Endothelial cell of umbilical vein (primary cell): ENCODE data around the gene CHN1. TPM values are rescaled to one million over a fixed set of nuclear protein-coding genes. Genes with fewer than 3 reads are reported as not detected.

Experiments used
- BruUV-seq: library from RNA; stranded (reverse); fragments of 400-500 nt; replicated peaks from 2 replicates; lab custom pipeline; 2021; lab: Mats Ljungman, UMichigan
- CTCF ChIA-PET: fragments of 300-600, 350-600 bp; sonication (Branson Sonifier 250); formaldehyde crosslinking; loops from one replicate; lab custom pipeline; 2021; ENCODE audit warnings: antibody characterized with exemption, inconsistent platforms; lab: Charles Lee
- POLR2A ChIA-PET: fragments of 300-600, 350-600 bp; sonication (Branson Sonifier 250); formaldehyde crosslinking; loops from one replicate; lab custom pipeline; 2021; ENCODE audit warnings: antibody characterized with exemption, inconsistent platforms; lab: Charles Lee
- DNase-seq: peaks from one replicate; pipeline ENCODE4 v3.0.0-alpha.2; 2011; ENCODE audit warnings: low read depth, low spot score
- FAIRE-seq: peaks from 2 replicates; lab custom pipeline; 2011; peaks lifted over from hg19 to GRCh38; lab: Jason Lieb, UNC
- H2AFZ ChIP-seq: 2 replicates; pipeline ENCODE4 v1.6.0; 2012; ENCODE audit warnings: low read depth, low read length, control low read depth, inconsistent platforms
- H3K27ac ChIP-seq: 2 replicates; pipeline ENCODE4 v1.5.1; 2011; ENCODE audit warnings: low read depth, mild to moderate bottlenecking, control low read depth, low read length, moderate library complexity; ENCODE audit not compliant: insufficient read depth
- H3K27me3 ChIP-seq, 2 experiments: 2 replicates each; pipeline versions ENCODE4 v1.6.0 to v1.6.1; 2011; ENCODE audit warnings: low read length in 2 of 2, mixed read lengths in 1 of 2; ENCODE audit not compliant: control insufficient read depth in 2 of 2, insufficient read depth in 2 of 2
- H3K36me3 ChIP-seq, 2 experiments: 2 replicates in 1 of 2; 3 replicates in 1 of 2; pipeline ENCODE4 v1.5.1; 2011; ENCODE audit warnings: low read length in 2 of 2, mild to moderate bottlenecking in 1 of 2, moderate library complexity in 1 of 2; ENCODE audit not compliant: control insufficient read depth in 2 of 2, insufficient read depth in 2 of 2; ENCODE audit errors: extremely low read depth in 1 of 2
- H3K4me1 ChIP-seq: 3 replicates; pipeline ENCODE4 v1.5.1; 2011; ENCODE audit warnings: mild to moderate bottlenecking, low read length; ENCODE audit not compliant: control insufficient read depth, insufficient read depth; ENCODE audit errors: extremely low read depth
- H3K4me2 ChIP-seq: 2 replicates; pipeline ENCODE4 v1.6.1; 2011; ENCODE audit warnings: low read length, control low read depth, mixed read lengths; ENCODE audit not compliant: insufficient read depth
- H3K4me3 ChIP-seq, 3 experiments: fragments of 200-600 bp in 1 of 3; sonication (generic), shearing (Covaris generic) in 1 of 3; replicated peaks in 1 of 3; 2 replicates each; pipeline ENCODE4 v1.5.1; 2011 to 2016; ENCODE audit warnings: control low read depth in 3 of 3, low read length in 3 of 3, mild to moderate bottlenecking in 2 of 3, inconsistent platforms in 1 of 3, low read depth in 1 of 3, moderate library complexity in 1 of 3; ENCODE audit not compliant: insufficient read depth in 1 of 3
- H3K79me2 ChIP-seq: 2 replicates; pipeline ENCODE4 v1.6.0; 2012; ENCODE audit warnings: low read length, inconsistent platforms; ENCODE audit not compliant: control insufficient read depth, insufficient read depth
- H3K9ac ChIP-seq: replicated peaks from 2 replicates; pipeline ENCODE3; 2011; ENCODE audit warnings: low read length, control low read depth; ENCODE audit not compliant: insufficient read depth; ENCODE audit errors: extremely low read depth
- H3K9me1 ChIP-seq: replicated peaks from 3 replicates; pipeline ENCODE4 v1.6.0; 2011; ENCODE audit warnings: mild to moderate bottlenecking, low read length; ENCODE audit not compliant: control insufficient read depth, insufficient read depth; ENCODE audit errors: extremely low read depth
- H3K9me3 ChIP-seq: replicated peaks from 2 replicates; pipeline ENCODE4 v1.5.1; 2012; ENCODE audit warnings: low read length, inconsistent platforms; ENCODE audit not compliant: control insufficient read depth, insufficient read depth
- H4K20me1 ChIP-seq: replicated peaks from 2 replicates; pipeline ENCODE3; 2011; ENCODE audit warnings: mild to moderate bottlenecking, low read length; ENCODE audit not compliant: control insufficient read depth, insufficient read depth; ENCODE audit errors: extremely low read depth
- EZH2 ChIP-seq: IDR thresholded peaks from 2 replicates; pipeline ENCODE4 v1.6.1; 2012; ENCODE audit warnings: borderline replicate concordance, low read depth, mild to moderate bottlenecking, moderate library complexity, low read length, inconsistent platforms; ENCODE audit not compliant: severe bottlenecking
- FOS ChIP-seq: IDR thresholded peaks from 2 replicates; pipeline ENCODE4 v1.6.1; 2011; ENCODE audit warnings: mild to moderate bottlenecking, low read length, moderate library complexity, borderline replicate concordance; ENCODE audit not compliant: insufficient read depth
- GATA2 ChIP-seq: IDR thresholded peaks from 2 replicates; pipeline ENCODE4 v1.7.0; 2011; ENCODE audit warnings: low read depth, mild to moderate bottlenecking, moderate library complexity, mixed read lengths, low read length; ENCODE audit not compliant: insufficient read length, insufficient read depth
- JUN ChIP-seq: IDR thresholded peaks from 2 replicates; pipeline ENCODE4 v1.6.1; 2011; ENCODE audit warnings: borderline replicate concordance, low read depth; ENCODE audit not compliant: insufficient read length, insufficient read depth
- MYC ChIP-seq: IDR thresholded peaks from one replicate; pipeline ENCODE4 v1.6.1; 2011; ENCODE audit warnings: mild to moderate bottlenecking, low read depth, low read length
- POLR2A ChIP-seq: IDR thresholded peaks from 2 replicates; pipeline ENCODE4 v1.6.1; 2012; ENCODE audit warnings: low read depth, mild to moderate bottlenecking, control low read depth, low read length
- POLR2AphosphoS5 ChIP-seq: IDR thresholded peaks from 2 replicates; pipeline ENCODE4 v1.6.1; 2012; ENCODE audit warnings: low read depth, mild to moderate bottlenecking, control low read depth, low read length, moderate library complexity; ENCODE audit not compliant: insufficient read depth
- dilution Hi-C: fragments of 300-500 bp; cut with MboI; formaldehyde crosslinking; loops from one replicate; pipeline ENCODE4 v1.15.0; 2019; ENCODE audit warnings: low sequenced_read_pairs; ENCODE audit not compliant: extremely low pct_ligation_motif_present
- intact Hi-C: fragments of 100-400 bp; cut with micrococcal nuclease; formaldehyde crosslinking; loops from one replicate; pipeline ENCODE4 v1.10.0; 2022
- polyA plus RNA-seq, 4 experiments: library from polyadenylated mRNA; depleted of rRNA in 3 of 4; stranded (reverse) in 3 of 4; unstranded in 1 of 4; fragments of >200 nt; gene quantifications; 2 replicates each; pipeline versions ENCODE4 v1.2.1 to v1.2.3, GENCODE V29; 2011 to 2012; ENCODE audit warnings: missing spikeins in 1 of 4
- total RNA-seq: library from RNA; stranded (reverse); gene quantifications from 2 replicates; pipeline ENCODE4 v1.2.3, GENCODE V29; 2021
- TF ChIP-seq, protein P1 (sequence below): IDR thresholded peaks from 2 replicates; pipeline ENCODE4 v1.6.1; 2011; ENCODE audit not compliant: insufficient read depth, insufficient read length
- TF ChIP-seq, protein P2 (sequence below), 2 donors: IDR thresholded peaks; 1 replicate in 1 of 2; 2 replicates in 1 of 2; pipeline ENCODE4 v1.5.1; 2011; ENCODE audit warnings: low read length in 2 of 2, mild to moderate bottlenecking in 2 of 2, moderate library complexity in 2 of 2, control low read depth in 1 of 2, inconsistent platforms in 1 of 2, low read depth in 1 of 2; ENCODE audit not compliant: insufficient read depth in 1 of 2; ENCODE audit errors: extremely low read depth in 1 of 2

Gene CHN1
- total and polyA plus RNA-seq, 2 donors (not counting 3 experiments of a cell fraction or from before 2014, with no cell fraction given), result 23.3 to 24.9 TPM

DNA sequence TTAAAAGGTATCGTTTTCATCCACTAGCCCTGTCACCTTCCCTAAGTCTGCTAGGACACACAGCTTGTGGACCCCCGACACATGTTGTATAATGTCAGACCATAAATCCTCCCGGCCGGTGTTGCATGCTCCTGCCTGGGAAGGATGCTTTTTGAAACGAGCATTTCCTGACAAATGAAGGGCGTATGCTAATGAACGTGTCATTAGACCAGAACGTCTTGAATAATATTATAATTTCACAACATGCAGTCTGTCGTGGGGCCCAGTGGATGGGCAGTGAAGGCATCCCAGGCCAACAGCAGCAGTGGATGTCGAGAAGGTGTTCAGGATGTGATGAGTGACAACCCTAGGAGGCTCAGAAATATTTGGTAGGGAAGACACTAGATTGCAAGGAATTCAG is 248.4 kb downstream of the CHN1 start:
- no peaks in the 10 kb centered on the region for H3K36me3 ChIP-seq
- TF ChIP-seq JUN (no peak), FOS (no peak), POLR2AphosphoS5 (no peak), POLR2A (no peak), EZH2 (no peak), GATA2 (no peak), MYC (no peak)
- TF ChIP-seq, protein P1, sequence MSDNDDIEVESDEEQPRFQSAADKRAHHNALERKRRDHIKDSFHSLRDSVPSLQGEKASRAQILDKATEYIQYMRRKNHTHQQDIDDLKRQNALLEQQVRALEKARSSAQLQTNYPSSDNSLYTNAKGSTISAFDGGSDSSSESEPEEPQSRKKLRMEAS, result no peak
- TF ChIP-seq, protein P2, sequence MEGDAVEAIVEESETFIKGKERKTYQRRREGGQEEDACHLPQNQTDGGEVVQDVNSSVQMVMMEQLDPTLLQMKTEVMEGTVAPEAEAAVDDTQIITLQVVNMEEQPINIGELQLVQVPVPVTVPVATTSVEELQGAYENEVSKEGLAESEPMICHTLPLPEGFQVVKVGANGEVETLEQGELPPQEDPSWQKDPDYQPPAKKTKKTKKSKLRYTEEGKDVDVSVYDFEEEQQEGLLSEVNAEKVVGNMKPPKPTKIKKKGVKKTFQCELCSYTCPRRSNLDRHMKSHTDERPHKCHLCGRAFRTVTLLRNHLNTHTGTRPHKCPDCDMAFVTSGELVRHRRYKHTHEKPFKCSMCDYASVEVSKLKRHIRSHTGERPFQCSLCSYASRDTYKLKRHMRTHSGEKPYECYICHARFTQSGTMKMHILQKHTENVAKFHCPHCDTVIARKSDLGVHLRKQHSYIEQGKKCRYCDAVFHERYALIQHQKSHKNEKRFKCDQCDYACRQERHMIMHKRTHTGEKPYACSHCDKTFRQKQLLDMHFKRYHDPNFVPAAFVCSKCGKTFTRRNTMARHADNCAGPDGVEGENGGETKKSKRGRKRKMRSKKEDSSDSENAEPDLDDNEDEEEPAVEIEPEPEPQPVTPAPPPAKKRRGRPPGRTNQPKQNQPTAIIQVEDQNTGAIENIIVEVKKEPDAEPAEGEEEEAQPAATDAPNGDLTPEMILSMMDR (IDR thresholded peaks at IDR 0.05; ENCODE audit: extremely low read depth in 1 of 2, insufficient read depth in 1 of 2, low read depth in 1 of 2, low read length in 2 of 2), result no peak
- ChIA-PET POLR2A (no interaction called here), CTCF (interaction anchor here (1.5 kb wide), 2 partner anchors 9 to 14 kb away, joined by 5 read pairs; no protein-coding TSS in a partner anchor)
- DNase-seq (no peak), FAIRE-seq (no peak)
- H3K4me2 ChIP-seq, result no peak overlapping the region
- H3K79me2 ChIP-seq, result no peaks in the 10 kb centered on the region
- H3K9me3 ChIP-seq, result no peaks in the 10 kb centered on the region
- H3K9me1 ChIP-seq, result no peaks in the 10 kb centered on the region
- intact Hi-C loops (no loop called here), dilution Hi-C loops (no loop called here)
- no TSS peak for BruUV-seq
- H4K20me1 ChIP-seq, result no peaks in the 10 kb centered on the region
- no peak overlapping the region for H2AFZ ChIP-seq
- no peak overlapping the region for H3K9ac ChIP-seq
- no peak overlapping the region for H3K4me3 ChIP-seq
- H3K27me3 ChIP-seq, result no peaks in the 10 kb centered on the region
- H3K4me1 ChIP-seq, result peaks cover under 1% of the 10 kb centered on the region
- H3K27ac ChIP-seq, result no peak overlapping the region
